Pulmonary artery endothelial cell (primary cell): ENCODE measurements around the gene TANC1. TPM values are rescaled to one million over a fixed set of nuclear protein-coding genes. Genes with fewer than 3 reads are reported as not detected.

Experiments
- DNase-seq: peaks from one replicate; pipeline ENCODE4 v3.0.0-alpha.2; 2011; ENCODE audit warnings: low read depth, low spot score
- total RNA-seq: library from RNA; depleted of rRNA; stranded (reverse); fragments of >200 nt; gene quantifications from 2 replicates; pipeline ENCODE4 v1.2.3, GENCODE V29; 2014

The TANC1 gene
- total RNA-seq: 55.0 and 78.7 TPM in 2 replicates

GRCh38 chr2:158968396-158969161 lies at the start of gene TANC1:
TSS of gene TANC1 (plus strand) at chr2:158968640. CDS start at chr2:159065911, 97,271 bp downstream.
- DNase-seq: peak; percentile 69

GRCh38 chr2:158921599-158922408 lies 46.6 kb upstream of the TANC1 start:
- DNase-seq: no peak

GRCh38 chr2:158922601-158923000 lies 45.8 kb upstream of the TANC1 start:
- DNase-seq: no peak

GRCh38 chr2:158923180-158923594 lies 45.3 kb upstream of the TANC1 start:
- DNase-seq: no peak

- no peak for DNase-seq
These were observed 44.8 kb upstream of the TANC1 start for GRCh38 chr2:158923641-158924040.

GRCh38 chr2:158926478-158926948 lies 41.9 kb upstream of the TANC1 start:
- DNase-seq: no peak

GRCh38 chr2:158928515-158928914 lies 39.9 kb upstream of the TANC1 start:
- no peak for DNase-seq

- DNase-seq: no peak
These were observed 39.5 kb upstream of the TANC1 start for GRCh38 chr2:158928965-158929364.

GRCh38 chr2:158931572-158931971 lies 36.9 kb upstream of the TANC1 start:
- DNase-seq: no peak

GRCh38 chr2:158932131-158932645 lies 36.3 kb upstream of the TANC1 start:
- DNase-seq: no peak

- DNase-seq: no peak
These were observed 34.3 kb upstream of the TANC1 start for GRCh38 chr2:158934170-158934569.

GRCh38 chr2:158935617-158936016 lies 32.8 kb upstream of the TANC1 start:
- DNase-seq: no peak

GRCh38 chr2:158936978-158937377 lies 31.5 kb upstream of the TANC1 start:
- peak; percentile 97 for DNase-seq

GRCh38 chr2:158940356-158940755 lies 28.1 kb upstream of the TANC1 start:
- no peak for DNase-seq

GRCh38 chr2:158943973-158944372 lies 24.5 kb upstream of the TANC1 start:
- DNase-seq: no peak

GRCh38 chr2:158948964-158949699 lies 19.3 kb upstream of the TANC1 start:
- DNase-seq: no peak

GRCh38 chr2:158953454-158953853 lies 15.0 kb upstream of the TANC1 start:
- DNase-seq: no peak

GRCh38 chr2:158953926-158954763 lies 14.3 kb upstream of the TANC1 start:
- DNase-seq: peak; percentile 77

GRCh38 chr2:158955842-158956365 lies 12.5 kb upstream of the TANC1 start:
- no peak for DNase-seq

GRCh38 chr2:158958365-158958764 lies 10.1 kb upstream of the TANC1 start:
- DNase-seq: no peak
